Gastroesophageal sphincter (tissue), 3 donors: ENCODE measurements around the gene KCNJ2.

ENCODE experiments used
- CTCF ChIP-seq, 4 experiments: fragments of 200-600 bp in 2 of 4; fragments of 450-650 bp in 2 of 4; sonication (generic) in 1 of 4; IDR thresholded peaks; one replicate each; pipeline ENCODE4 v1.5.1; 2017 to 2019; ENCODE audit warnings: antibody characterized with exemption in 4 of 4, mild to moderate bottlenecking in 2 of 4, moderate library complexity in 2 of 4
- EP300 ChIP-seq: sonication (generic); formaldehyde crosslinking; IDR thresholded peaks from one replicate; pipeline ENCODE4 v1.6.1; 2017; ENCODE audit warnings: antibody characterized with exemption, mild to moderate bottlenecking
- POLR2A ChIP-seq, 2 donors: fragments of 450-650 bp; IDR thresholded peaks; one replicate each; pipeline ENCODE4 v1.6.1; 2017; ENCODE audit warnings: antibody characterized with exemption in 2 of 2, mild to moderate bottlenecking in 2 of 2, moderate library complexity in 1 of 2
- POLR2AphosphoS5 ChIP-seq: sonication (generic); formaldehyde crosslinking; IDR thresholded peaks from one replicate; pipeline ENCODE4 v1.6.1; 2017; ENCODE audit warnings: antibody characterized with exemption

GRCh38 chr17:70183508-70183907, 14.2 kb downstream of the KCNJ2 start:
- TF ChIP-seq CTCF (IDR thresholded peaks at IDR 0.05) (no peak), POLR2AphosphoS5 (no peak), EP300 (no peak), POLR2A (IDR thresholded peaks at IDR 0.05) (no peak)
